PC-9 (cell line): Measurements from ENCODE around the gene MAST4.

Source experiments
- EZH2 ChIP-seq: fragments of 200-600 bp; sonication (generic); IDR thresholded peaks from 2 replicates; pipeline ENCODE4 v1.8.0; 2017; ENCODE audit warnings: antibody characterized with exemption, low read depth
- TF ChIP-seq, protein P1 (sequence below): fragments of 200-600 bp; sonication (generic); conservative IDR thresholded peaks from 2 replicates; pipeline ENCODE4 v1.6.1; 2017; ENCODE audit warnings: mixed run types, antibody characterized with exemption, mild to moderate bottlenecking, moderate library complexity

DNA sequence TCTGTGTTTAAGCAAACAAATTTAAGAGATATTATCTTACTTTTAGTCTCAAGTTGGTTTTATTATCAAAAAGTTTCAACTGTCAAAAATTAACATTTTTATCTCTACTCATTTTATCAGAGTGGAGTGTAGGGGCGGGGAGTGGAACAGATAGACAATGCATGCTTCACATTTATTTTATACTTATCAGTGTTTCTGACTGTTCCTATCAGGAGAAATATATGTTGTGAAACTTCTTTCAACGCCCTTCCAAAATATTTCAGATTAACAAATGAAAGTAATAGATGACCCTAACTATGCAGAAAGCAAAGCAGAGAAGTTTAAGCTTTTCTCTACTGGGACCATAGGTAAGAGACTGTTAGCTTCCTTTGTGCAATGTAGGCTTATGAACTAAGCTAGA lies 44.9 kb upstream of the MAST4 start:
- TF ChIP-seq, protein P1, sequence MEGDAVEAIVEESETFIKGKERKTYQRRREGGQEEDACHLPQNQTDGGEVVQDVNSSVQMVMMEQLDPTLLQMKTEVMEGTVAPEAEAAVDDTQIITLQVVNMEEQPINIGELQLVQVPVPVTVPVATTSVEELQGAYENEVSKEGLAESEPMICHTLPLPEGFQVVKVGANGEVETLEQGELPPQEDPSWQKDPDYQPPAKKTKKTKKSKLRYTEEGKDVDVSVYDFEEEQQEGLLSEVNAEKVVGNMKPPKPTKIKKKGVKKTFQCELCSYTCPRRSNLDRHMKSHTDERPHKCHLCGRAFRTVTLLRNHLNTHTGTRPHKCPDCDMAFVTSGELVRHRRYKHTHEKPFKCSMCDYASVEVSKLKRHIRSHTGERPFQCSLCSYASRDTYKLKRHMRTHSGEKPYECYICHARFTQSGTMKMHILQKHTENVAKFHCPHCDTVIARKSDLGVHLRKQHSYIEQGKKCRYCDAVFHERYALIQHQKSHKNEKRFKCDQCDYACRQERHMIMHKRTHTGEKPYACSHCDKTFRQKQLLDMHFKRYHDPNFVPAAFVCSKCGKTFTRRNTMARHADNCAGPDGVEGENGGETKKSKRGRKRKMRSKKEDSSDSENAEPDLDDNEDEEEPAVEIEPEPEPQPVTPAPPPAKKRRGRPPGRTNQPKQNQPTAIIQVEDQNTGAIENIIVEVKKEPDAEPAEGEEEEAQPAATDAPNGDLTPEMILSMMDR, result no peak
- no peak for TF ChIP-seq EZH2
